Suppressor macrophage treated with lipopolysaccharide for 4 hours (primary cell): ENCODE measurements around the gene STAC3.

Experiments used
- DNase-seq: peaks from one replicate; pipeline ENCODE4 v3.0.0-alpha.2; 2020

Gene STAC3

GRCh38 chr12:57222286-57223190 lies 28.4 kb downstream of the STAC3 start:
- DNase-seq: no peak

DNA sequence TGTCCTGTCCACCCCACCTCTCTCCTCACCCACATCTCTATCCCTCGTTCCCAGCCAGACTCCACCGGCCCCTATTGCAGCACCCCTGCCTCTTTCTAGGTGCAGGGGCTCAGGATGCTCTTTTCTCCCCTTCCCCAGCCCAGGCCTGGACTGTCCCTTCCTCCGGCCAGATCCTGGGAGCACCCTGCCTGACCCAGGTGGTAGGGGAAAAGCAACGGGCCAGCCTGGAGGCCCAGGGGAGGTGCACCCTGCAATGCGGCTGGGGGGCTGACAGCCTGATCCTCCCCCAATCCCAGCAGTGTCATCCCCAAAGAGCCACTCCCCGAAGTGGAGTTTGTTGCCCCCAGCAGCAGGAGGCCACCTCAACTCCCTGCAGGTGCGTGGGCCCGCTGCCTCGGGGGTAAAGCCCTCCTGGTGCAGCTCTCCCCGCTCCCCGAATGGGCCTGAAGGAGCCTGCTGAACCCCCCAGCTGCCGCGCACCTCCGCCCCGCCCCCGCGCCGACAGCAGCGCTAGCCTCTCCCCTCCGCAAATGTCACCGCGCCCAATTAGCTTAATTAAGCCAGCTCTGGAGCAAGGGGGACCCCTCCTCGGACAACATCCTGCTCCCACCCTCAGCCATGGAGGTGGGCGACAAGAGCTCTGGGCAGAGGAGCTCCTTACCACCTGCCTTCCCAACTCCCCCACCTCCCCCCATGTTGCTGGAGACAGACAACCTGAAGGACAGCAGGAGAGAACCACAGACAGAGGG lies 29.6 kb downstream of the STAC3 start:
- no peak for DNase-seq

- DNase-seq: no peak
Observed at GRCh38 chr12:57220770-57221168, 30.2 kb downstream of the STAC3 start.

DNA sequence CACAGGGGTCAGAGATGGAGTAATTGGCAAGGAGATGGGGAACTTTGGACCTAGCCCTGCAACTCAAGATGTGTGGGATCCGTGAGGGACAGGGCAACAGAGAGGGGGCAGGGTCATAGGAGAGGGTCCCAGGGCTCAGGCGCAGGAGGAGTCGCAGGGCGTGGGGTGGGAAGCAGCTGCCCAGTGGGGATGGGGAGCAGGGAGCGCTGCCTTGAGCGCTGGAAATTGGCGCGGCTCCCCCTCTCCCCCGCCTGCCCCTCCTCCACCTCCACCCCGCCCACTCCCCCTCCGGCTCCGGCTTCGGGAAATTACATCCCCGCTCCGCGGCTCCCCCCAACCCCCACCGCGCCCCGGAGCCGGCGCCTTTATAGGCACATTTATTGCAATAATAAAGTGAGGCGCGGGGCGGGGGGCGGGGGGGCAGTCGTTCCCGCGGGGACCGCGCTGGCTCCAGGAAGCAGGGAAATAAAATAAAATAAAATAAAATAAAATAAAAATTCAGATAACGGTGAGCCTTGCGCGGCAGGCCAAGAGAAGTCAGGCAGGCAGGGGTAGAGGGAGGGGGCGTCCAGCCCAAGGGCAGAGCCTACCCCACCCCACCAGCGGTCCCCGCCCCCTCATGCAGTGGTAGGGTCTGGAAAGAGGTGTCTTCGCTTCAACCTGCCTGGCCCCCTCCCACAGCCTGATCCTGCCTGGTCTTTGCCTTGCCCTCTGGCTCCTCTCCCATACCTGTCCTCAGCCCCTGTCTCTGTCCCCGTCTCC lies 30.8 kb downstream of the STAC3 start:
- DNase-seq: no peak

DNA sequence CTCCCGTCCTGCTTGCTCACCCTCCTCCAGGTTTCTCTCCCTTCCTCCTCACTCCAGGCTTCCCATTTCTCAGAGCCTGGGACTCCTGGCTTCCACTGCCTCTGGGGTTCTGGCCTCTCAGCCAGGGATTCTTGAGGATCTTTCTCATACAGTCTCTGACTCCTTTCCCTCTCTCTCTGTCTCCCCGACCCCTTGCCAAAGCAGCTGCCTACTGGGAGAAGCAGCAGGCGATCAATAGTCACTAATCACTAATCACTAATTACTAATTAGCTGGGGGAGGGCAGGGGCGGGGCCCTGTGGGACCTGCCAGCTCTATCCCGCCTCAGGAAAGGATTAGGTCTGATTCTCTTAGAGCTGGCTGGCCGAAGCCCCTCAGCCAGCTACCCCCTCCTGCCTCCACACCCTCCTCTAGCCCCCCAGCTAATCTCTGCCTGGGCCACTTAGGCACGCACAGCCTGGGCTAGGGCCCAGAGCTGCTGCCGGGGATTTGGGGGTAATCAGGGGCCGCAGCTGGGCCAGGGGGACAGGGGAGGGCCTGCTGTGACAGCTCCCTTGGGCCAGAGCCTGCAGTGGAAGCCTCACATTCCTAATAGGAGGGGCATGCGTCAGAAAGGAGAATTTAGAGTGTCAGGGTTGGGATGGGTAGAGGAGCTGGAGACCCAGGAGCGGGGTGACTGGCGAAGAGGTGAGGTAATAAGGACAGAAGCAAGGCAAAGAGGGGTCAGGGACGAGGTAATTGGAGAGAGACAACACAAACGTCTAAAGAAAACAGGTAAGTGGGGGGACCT lies 31.6 kb downstream of the STAC3 start:
- DNase-seq: no peak

DNA sequence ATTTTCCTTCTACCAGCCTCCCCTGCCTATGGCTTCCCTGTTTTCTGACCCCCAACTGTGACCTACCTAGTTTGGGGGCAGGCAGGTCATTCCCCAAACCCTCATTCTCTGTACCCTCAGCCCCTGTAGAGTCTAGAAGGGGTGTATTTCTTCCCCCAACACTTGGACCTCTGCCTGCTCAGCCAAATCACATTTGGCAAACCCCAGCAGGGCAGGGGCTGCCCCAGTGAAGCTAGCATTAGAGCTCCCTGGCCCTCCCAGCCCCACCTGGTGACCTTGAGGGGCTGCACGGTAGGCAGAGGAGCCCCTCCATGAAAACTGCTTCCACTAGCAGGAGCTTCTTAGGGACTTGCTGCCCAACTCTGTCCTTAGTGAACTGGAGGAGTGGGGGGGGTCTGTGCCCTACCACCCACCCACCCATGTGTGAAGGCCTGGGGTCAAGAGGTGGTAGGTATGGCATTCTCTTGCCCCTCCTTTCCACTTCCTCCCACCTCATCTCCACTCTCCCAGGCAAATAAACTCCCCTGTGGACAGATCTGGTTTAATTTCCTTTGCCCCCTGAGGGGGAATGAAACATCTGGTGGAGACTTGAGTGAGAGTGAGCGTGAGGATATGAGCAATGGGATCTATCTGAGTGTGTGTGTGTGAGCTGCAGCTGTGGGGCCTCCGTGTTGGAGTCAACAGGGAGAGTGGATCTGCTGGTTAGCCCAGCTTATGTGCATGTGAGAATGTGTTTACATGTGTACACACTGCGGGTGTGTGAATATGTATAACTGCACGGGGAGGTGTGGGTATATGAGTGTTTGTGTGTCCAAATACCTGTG lies 32.7 kb downstream of the STAC3 start:
- DNase-seq: no peak

DNA sequence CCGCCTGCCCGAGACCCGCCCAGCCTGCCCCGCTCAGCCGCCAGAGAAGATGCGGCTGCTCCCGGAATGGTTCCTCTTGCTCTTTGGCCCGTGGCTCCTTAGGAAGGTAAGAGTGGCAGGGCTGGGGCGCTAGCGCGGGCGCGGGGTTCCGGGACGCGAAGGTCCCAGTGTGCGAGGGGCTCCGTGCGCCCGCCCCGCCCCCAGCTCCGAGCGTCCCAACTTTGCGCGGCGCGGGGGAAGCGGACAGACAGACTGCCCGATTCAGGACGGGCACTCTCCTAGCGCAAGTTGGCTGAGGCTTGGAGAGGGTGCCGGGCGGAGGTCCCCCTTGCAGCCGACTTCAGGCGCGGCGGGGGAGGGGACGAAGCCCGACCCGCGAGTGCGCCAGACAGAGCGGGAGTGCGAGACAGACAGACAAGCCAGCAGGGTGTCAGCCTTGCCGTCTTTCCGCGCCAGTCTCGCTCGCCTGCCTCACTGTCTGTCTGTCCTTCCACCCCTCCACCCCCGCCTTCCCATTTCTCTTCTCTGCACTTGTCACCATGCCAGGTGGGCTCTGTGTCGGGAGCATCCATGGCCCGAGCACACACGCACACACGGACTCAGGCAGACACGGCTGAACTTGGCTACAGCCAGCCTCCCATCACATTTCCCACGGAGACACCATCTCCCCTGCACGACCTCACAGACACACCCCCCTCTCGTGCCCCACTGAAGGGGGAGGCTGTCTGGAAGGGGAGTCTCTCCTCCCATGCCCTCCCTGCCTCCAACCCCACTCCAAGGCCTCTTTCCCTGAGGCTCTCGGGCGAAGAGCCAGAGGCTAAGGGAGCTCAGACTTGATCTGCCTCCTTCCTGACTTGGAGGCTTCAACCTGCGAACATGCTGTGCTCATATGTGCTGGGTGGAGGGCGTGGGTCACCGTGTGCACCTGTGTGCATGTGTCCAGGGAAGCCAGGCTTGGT lies 33.8 kb downstream of the STAC3 start:
- DNase-seq: no peak

GRCh38 chr12:57216014-57216911 lies 34.7 kb downstream of the STAC3 start, which contains the start of gene NXPH4:
TSS of gene NXPH4 (plus strand) at chr12:57216794. CDS start at chr12:57216970, 176 bp downstream.
- DNase-seq: no peak

DNA sequence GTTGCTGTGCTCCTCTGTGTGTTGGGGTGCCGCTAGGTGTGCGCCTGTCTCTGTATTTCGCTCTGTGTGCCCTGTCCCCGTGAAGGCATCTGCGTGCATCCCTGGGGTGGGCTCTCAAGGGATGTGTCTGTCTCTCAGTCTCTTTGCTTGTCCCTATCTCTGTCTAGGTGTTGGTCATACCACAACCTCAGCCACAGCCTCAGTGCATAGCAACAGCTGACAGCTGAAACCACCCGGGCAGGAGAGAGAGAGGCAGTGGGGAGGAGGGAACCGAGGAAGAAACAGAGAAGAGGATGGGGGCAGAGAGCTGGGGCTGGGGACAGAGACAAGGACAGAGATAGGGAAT lies 35.3 kb downstream of the STAC3 start:
- no peak for DNase-seq

DNA sequence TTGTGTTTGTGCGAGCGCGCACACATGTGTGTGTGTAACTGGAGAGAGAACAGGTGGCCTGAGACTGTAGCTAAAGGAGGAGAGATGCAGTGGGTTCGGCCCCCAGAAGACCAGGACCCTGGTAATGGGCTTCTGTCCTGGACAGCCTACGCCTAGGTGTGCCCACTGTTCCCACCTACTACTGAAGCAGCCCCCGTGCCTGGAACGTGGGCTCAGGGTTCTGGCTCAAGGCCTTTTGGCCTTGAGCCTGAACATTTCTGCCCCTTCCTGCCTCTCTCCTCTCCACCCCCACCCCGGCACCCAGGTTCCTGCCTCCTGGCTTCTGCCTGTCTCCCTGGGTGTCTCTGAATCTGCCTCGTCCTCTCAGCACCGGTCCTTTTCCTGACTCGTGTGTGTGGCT lies 35.9 kb downstream of the STAC3 start:
- DNase-seq: no peak

GRCh38 chr12:57214398-57214781 lies 36.6 kb downstream of the STAC3 start:
- peak; percentile 67 for DNase-seq

GRCh38 chr12:57213763-57214397 lies 37.1 kb downstream of the STAC3 start:
- no peak for DNase-seq

DNA sequence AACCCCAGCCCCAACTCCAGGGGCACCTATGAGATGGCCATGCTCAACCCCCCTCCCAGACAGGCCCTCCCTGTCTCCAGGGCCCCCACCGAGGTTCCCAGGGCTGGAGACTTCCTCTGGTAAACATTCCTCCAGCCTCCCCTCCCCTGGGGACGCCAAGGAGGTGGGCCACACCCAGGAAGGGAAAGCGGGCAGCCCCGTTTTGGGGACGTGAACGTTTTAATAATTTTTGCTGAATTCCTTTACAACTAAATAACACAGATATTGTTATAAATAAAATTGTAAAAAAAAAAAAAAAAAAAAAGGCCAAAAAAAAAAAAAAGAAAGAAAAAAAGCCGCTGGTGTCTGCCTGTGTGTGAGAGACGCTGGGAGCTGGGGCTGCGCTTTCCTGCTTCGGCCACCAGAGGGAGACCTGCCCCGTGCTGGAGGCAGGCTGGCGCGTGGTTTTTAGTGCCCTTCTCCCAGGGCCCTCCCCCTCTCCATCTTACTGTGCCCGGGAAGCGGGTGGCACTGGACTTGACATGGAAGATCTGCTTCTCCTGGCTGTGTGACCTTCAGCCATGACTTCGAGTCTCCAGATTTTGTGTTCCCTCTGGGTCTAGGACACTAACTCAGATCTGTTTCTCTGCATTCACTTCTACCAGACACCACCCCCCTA lies 37.8 kb downstream of the STAC3 start:
- peak; percentile 91 for DNase-seq

- DNase-seq: no peak
Observed at GRCh38 chr12:57212701-57213057, 38.3 kb downstream of the STAC3 start.

- no peak for DNase-seq
Observed at GRCh38 chr12:57211791-57212700, 38.9 kb downstream of the STAC3 start.

DNA sequence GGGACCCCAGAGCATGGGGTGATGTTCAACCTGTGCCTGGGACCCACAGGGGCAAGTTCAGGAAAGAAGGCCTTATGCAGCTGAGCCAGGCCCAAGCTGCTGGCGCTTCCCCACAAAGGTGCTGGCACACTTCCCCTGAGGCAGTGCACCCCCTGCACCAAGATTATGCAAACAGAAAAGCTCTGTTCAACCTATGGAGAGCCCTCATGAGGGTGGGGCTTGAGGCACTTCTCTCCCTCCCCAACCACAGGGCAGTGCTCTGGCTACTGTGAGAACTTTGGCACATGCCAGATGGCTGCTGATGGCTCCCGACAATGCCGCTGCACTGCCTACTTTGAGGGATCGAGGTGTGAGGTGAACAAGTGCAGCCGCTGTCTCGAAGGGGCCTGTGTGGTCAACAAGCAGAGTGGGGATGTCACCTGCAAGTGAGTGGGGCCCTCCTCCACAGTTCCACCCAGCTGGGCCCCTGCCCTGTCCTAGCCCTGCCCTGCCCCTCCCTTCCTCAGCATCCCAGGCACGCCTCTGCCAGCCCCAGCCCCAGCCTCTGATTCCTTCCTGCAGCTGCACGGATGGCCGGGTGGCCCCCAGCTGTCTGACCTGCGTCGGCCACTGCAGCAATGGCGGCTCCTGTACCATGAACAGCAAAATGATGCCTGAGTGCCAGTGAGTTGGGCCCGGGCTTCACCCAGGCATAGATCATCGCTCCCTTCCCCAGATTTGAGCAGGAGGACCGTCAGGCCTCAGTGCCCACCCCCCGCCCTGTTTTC lies 39.9 kb downstream of the STAC3 start:
- no peak for DNase-seq
